HL-60 (cell line): ENCODE results near the gene DIAPH2.

Experiments used
- DNase-seq, 2 experiments: peaks; one replicate each; pipeline ENCODE4 v3.0.0-alpha.2; 2010 to 2020; ENCODE audit warnings: low read depth in 1 of 2, low spot score in 1 of 2
- H3K27ac ChIP-seq: fragments of 250-450 bp; sonication (Bioruptor Pico); replicated peaks from 2 replicates; pipeline ENCODE4 v1.5.1; 2020; ENCODE audit warnings: mild to moderate bottlenecking, moderate library complexity
- H3K27me3 ChIP-seq: fragments of 250-450 bp; sonication (Bioruptor Pico); 2 replicates; pipeline ENCODE4 v1.5.1; 2021; ENCODE audit warnings: mild to moderate bottlenecking, moderate library complexity; ENCODE audit not compliant: insufficient read depth, poor library complexity, severe bottlenecking
- H3K4me3 ChIP-seq: replicated peaks from 2 replicates; pipeline ENCODE4 v1.5.1; 2011; ENCODE audit warnings: mild to moderate bottlenecking, control low read depth, low read length; ENCODE audit not compliant: insufficient read depth
- CTCF ChIP-seq: IDR thresholded peaks from one replicate; pipeline ENCODE4 v1.5.1; 2011; ENCODE audit warnings: low read length, control low read depth, inconsistent platforms; ENCODE audit not compliant: insufficient read depth
- GABPA ChIP-seq: IDR thresholded peaks from 2 replicates; pipeline ENCODE4 v1.6.1; 2012; ENCODE audit warnings: low read depth
- POLR2AphosphoS5 ChIP-seq: IDR thresholded peaks from 2 replicates; pipeline ENCODE4 v1.6.1; 2012; ENCODE audit warnings: low read depth
- REST ChIP-seq: IDR thresholded peaks from 2 replicates; pipeline ENCODE4 v1.6.1; 2012; ENCODE audit warnings: low read depth; ENCODE audit not compliant: insufficient replicate concordance
- SPI1 ChIP-seq: IDR thresholded peaks from 2 replicates; pipeline ENCODE4 v1.6.1; 2012; ENCODE audit warnings: low read depth, mild to moderate bottlenecking, borderline replicate concordance

DIAPH2 gene

GRCh38 chrX:97344724-97345123 lies 660.1 kb downstream of the DIAPH2 start:
- no peak for DNase-seq
- TF ChIP-seq POLR2AphosphoS5 (no peak), SPI1 (no peak), GABPA (no peak), CTCF (no peak), REST (no peak)
- H3K27ac ChIP-seq, result no peak overlapping the region
- no peaks in the 10 kb centered on the region for H3K27me3 ChIP-seq
- no peak overlapping the region for H3K4me3 ChIP-seq

- no peak for DNase-seq
- H3K27me3 ChIP-seq, result no peaks in the 10 kb centered on the region
- TF ChIP-seq GABPA, result no peak
- TF ChIP-seq POLR2AphosphoS5, result no peak
Measured at GRCh38 chrX:97358941-97359340, 674.3 kb downstream of the DIAPH2 start.

GRCh38 chrX:97363843-97364242 lies 679.2 kb downstream of the DIAPH2 start:
- no peak overlapping the region for H3K27ac ChIP-seq
- no peaks in the 10 kb centered on the region for H3K27me3 ChIP-seq
- no peak for DNase-seq
- no peak overlapping the region for H3K4me3 ChIP-seq
- TF ChIP-seq CTCF, result no peak
- TF ChIP-seq POLR2AphosphoS5, result no peak
- no peak for TF ChIP-seq REST
- no peak for TF ChIP-seq SPI1
- TF ChIP-seq GABPA, result no peak

More at GRCh38 chrX:97358941-97359340, 674.3 kb downstream of the DIAPH2 start:
- Histone ChIP-seq H3K4me3 (no peak overlapping the region), H3K27ac (no peak overlapping the region)

GRCh38 chrX:97366237-97366636 lies 681.6 kb downstream of the DIAPH2 start:
- H3K4me3 ChIP-seq, result no peak overlapping the region
- no peak for DNase-seq
- TF ChIP-seq SPI1 (no peak), GABPA (no peak), REST (no peak), POLR2AphosphoS5 (no peak), CTCF (no peak)
- no peaks in the 10 kb centered on the region for H3K27me3 ChIP-seq
- H3K27ac ChIP-seq, result no peak overlapping the region
